M059J (cell line): Measurements from ENCODE around the gene STARD3. TPM values are rescaled to one million over a fixed set of nuclear protein-coding genes. Genes with fewer than 3 reads are reported as not detected.

Experiments
- DNase-seq: peaks from one replicate; pipeline ENCODE4 v3.0.0-alpha.2; 2012; ENCODE audit warnings: low read depth
- total RNA-seq: library from RNA; depleted of rRNA; stranded (reverse); fragments of >200 nt; shearing (Covaris generic); gene quantifications from 2 replicates; pipeline ENCODE4 v1.2.3, GENCODE V29; 2014

STARD3 gene
- total RNA-seq, 1 experiment from 2014 or later: 33.1 TPM

DNA sequence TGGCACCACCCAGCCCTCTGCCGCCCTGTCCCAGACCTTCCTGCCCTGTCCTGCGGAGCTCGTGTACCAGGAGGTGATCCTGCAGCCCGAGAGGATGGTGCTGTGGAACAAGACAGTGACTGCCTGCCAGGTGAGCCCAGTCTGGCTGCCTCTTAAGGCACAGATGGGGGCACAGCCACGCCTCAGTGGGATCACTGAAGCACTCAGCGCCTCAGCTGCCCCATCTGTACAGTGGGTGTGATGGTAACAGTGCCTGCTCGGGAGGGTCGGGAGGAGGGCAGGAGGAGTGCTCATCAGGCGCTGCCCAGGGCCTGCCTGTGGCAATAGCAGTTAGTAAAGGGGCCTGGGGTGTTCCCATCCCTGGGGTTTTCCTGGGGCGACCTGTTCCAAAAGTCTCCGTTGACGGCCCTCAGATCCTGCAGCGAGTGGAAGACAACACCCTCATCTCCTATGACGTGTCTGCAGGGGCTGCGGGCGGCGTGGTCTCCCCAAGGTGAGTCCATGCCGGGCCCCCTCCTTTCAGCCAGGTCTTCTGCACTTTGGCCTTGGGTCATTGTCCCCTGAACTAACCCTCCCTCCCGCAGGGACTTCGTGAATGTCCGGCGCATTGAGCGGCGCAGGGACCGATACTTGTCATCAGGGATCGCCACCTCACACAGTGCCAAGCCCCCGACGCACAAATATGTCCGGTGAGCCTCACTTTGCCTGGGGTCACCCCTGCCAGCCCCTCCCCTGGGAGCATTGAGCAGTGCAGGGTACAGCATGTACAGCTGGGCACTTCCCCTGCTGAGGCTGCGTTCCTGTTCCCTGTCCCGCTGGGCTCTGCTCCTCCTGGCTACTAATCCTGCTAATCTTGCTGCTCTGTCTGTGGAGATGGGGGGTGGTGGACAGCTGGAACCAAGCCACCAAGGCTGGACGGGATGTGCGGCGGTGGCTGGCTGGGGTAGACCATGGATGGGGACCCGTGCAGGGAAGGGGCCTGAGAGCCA lies 23.7 kb downstream of the STARD3 start:
- no peak for DNase-seq

DNA sequence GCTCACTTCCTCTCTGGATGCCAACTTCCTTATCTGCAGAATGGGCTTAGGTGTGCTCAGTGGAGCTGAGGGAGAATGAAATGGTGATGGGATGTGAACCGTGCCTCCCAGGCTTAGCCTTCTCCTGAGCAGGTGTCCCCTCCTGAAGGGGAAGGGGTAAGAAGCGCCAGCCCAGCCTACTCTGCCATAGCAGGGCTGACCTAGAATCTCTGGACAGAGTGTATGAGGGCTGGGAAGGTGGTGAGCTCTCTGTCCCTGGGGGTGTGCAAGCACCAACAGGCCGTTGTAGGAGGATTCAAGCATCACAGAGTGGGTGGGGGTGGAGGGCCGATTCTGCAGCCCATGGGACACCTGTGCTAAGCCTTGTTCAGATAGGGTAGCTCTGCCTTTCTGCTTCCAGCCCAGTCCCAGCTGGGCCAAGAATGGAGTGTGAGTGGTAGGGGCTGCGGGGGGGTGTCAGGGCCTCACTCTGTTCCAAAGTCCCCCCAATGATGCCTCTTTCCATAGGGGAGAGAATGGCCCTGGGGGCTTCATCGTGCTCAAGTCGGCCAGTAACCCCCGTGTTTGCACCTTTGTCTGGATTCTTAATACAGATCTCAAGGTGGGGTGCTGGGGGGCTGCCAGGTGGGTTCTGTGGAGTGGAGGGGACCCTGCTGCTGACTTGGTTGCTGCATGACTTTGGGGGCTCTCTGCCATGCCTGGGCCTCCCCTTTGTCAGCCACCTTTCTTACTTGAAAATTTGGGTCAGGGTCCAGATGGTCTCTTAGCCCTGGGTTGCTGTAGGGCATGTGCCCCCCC lies 25.0 kb downstream of the STARD3 start:
- no peak for DNase-seq

DNA sequence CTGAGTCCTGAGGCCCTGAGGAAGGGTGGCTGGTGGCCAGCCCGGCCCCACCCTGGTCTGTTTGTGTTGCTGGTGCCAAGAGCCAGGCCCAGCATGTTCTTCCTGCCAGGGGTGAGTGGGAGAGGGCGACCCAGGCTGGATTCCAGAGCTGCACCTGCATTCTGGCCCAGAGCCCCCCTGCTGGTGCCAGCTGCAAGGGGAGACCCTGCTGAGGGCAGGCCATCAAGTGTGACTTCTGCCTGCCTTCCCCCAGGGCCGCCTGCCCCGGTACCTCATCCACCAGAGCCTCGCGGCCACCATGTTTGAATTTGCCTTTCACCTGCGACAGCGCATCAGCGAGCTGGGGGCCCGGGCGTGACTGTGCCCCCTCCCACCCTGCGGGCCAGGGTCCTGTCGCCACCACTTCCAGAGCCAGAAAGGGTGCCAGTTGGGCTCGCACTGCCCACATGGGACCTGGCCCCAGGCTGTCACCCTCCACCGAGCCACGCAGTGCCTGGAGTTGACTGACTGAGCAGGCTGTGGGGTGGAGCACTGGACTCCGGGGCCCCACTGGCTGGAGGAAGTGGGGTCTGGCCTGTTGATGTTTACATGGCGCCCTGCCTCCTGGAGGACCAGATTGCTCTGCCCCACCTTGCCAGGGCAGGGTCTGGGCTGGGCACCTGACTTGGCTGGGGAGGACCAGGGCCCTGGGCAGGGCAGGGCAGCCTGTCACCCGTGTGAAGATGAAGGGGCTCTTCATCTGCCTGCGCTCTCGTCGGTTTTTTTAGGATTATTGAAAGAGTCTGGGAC lies 25.8 kb downstream of the STARD3 start:
- DNase-seq: no peak

DNA sequence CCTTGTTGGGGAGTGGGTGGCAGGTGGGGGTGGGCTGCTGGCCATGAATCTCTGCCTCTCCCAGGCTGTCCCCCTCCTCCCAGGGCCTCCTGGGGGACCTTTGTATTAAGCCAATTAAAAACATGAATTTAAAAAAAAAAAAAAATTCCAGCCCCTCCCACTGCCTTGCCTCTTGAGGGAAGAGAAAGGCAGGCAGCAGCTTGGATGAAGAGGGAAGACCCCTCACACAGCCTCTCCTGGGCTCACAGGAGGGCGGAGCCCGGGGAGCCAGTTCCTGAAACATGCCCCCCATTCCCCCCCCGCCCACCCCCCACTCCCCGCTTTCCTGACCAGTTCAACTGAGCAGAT lies 26.4 kb downstream of the STARD3 start:
- DNase-seq: no peak

DNA sequence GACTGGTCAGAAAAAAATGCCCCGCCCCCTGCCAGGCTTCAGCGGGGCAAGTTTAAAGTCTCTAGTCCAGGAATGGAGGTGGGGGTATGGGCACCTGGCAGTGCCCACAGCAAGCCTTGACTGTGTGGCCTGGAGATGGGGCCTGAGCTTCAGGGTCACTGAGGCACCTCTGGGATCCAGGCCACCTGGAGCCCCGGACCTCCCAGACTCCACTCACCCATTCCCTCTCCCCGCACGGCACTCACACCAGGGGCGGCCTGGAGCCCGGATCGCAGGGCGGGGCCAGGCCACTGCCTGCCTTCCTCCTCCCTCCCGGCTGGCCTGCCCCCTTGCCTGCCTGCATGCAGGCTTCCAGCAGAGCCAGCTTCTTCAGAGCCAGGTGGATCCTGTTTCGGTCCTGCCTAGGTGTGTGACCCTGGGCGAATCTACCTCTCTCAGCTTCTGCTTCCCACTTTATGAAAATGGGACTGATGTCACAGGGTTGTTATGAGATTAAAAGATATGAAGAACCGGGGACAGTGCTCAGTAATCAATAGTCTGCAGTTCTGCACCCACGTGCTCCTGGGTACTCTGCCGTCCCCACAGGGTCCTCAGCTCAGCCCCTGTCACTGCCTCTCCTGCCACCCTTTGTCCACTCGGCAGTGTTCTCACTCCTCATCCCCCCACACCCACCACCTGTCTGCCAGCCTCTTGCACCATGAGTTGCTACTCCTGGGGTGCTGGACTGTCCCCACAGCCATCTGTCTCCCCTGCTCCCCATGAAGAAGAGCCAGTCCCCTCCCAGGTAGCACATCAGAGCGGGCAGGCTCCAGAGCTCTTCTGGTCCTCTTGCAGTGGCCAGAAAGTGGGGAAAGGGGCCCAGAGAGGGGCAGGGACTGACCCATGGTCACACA lies 27.0 kb downstream of the STARD3 start:
- no peak for DNase-seq

DNA sequence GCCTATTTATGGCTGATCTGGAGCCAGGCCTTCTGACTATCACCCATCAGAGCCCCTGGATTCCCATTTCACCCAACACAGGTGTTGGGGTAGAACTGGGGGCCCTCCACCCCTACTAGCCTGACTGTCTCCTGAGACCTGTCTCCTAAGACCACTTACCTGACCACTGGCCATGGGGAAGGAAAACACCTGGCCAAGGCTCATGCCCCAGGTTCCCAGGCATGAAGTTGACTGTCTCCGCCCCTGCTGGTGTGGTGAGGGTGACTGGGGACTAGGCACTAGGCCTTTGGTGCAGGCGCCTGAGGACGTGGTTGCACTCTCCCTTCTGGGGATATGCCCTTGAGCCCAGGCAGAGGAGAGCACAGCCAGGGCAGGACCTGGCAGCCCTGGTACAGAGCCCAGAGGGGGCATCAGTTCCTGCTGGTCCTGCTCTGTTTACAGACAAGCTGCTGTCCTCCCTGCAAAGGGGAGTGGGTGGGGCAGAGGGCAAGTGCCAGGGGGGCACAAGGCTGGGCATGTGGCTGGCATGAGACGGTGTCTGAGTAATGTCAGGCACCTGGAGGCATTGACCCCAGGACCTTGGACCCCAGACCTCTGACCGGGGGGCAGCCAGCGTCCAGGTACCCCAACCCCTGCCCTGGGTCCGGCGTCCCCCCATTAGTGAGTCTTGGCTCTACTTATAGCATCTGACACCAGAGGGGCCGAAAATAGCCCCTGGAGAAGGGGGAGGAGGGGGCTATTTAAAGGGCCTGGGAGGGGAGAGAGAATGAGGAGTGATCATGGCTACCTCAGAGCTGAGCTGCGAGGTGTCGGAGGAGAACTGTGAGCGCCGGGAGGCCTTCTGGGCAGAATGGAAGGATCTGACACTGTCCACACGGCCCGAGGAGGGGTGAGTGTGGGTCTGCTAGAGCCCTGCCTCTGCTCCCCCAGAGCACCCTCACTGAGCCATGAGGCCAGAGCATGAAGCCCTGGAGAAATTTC lies 27.9 kb downstream of the STARD3 start, which contains the start of gene TCAP:
TSS of gene TCAP (plus strand) at position 769 of the 981 bp plus-strand sequence. CDS start at position 780, 11 bp downstream.
- no peak for DNase-seq

DNA sequence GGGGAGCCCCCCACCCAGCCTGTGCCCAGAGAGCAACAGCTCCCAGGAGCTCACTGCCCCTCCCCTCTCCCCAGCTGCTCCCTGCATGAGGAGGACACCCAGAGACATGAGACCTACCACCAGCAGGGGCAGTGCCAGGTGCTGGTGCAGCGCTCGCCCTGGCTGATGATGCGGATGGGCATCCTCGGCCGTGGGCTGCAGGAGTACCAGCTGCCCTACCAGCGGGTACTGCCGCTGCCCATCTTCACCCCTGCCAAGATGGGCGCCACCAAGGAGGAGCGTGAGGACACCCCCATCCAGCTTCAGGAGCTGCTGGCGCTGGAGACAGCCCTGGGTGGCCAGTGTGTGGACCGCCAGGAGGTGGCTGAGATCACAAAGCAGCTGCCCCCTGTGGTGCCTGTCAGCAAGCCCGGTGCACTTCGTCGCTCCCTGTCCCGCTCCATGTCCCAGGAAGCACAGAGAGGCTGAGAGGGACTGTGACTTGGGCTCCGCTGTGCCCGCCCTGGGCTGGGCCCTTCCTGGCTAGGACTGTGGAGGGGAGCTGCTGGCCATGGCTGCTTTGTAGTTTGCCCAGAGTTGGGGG lies 28.8 kb downstream of the STARD3 start:
- peak; percentile 40 for DNase-seq

DNA sequence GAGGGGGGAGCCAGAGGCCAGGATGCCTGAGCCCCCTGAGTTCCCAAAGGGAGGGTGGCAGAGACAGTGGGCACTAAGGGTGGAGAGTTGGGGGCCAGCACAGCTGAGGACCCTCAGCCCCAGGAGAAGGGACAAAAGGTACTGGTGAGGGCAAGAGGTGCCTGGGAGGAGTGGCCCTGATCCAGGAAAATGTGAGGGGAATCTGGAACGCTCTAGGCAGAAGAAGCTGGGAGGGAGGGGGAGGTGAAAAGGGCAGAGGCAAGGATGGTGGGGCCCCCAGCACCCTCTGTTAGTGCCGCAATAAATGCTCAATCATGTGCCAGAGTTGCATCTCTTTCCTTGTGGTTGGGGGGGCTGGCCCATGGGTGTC lies 29.3 kb downstream of the STARD3 start:
- no peak for DNase-seq

DNA sequence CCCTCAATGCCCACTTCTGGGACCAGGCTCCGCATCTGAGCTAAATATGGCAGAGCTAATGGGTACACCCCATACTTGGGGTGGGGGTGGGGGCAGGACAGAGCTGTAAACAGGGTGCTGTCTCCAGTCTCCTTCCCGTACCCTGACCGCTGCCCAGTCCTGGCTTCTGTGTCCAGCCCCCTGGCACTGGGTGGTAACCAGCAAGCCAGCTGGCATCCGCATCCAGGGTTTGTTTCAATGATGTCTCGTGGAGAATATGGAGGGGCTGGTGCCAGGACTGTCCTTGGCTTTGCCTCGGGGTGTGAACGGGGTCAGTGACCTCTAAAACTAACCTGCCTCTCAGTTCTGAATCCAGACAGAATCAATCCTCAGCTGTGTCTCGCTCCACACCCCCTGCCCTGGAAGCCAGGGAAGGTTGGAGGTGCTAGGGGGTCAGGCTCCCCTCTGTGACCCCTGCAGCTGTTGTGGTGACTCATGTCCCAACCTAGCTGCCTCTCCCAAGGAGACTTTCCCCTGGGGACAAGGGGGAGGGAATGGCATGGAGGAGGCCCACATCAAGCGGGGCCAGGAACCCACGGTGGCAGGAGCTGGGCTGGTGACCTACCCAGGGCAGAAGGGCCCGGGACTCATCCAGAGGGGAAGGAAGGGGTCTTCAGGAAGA lies 29.8 kb downstream of the STARD3 start:
- peak; percentile 42 for DNase-seq

DNA sequence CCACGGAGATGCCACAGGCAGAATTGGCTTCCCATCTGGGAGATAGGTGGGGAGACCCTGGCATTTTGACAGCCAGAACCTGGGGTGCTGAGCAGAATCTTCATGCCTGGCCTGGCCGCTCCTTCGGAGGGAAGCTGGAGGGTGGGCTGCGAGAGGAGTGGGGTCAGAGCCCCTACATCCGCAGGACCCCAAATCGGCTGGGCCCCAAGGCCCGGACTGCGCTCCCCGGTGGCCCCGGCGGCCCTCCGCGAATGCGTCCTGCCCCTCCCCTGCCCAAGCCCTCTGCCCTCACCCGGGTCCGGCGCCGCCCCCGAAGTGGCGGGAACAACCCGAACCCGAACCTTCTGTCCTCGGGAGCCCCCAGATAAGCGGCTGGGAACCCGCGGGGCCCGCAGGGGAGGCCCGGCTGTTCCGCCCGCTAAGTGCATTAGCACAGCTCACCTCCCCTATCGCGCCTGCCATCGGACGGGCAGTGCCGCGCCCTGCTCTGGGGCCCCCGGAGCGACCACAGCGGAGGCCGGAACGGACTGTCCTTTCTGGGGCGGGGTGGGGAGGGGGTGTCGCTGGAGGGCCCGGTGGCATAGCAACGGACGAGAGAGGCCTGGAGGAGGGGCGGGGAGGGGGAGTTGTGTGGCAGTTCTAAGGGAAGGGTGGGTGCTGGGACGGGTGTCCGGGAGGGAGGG lies 30.5 kb downstream of the STARD3 start:
- DNase-seq: no peak

DNA sequence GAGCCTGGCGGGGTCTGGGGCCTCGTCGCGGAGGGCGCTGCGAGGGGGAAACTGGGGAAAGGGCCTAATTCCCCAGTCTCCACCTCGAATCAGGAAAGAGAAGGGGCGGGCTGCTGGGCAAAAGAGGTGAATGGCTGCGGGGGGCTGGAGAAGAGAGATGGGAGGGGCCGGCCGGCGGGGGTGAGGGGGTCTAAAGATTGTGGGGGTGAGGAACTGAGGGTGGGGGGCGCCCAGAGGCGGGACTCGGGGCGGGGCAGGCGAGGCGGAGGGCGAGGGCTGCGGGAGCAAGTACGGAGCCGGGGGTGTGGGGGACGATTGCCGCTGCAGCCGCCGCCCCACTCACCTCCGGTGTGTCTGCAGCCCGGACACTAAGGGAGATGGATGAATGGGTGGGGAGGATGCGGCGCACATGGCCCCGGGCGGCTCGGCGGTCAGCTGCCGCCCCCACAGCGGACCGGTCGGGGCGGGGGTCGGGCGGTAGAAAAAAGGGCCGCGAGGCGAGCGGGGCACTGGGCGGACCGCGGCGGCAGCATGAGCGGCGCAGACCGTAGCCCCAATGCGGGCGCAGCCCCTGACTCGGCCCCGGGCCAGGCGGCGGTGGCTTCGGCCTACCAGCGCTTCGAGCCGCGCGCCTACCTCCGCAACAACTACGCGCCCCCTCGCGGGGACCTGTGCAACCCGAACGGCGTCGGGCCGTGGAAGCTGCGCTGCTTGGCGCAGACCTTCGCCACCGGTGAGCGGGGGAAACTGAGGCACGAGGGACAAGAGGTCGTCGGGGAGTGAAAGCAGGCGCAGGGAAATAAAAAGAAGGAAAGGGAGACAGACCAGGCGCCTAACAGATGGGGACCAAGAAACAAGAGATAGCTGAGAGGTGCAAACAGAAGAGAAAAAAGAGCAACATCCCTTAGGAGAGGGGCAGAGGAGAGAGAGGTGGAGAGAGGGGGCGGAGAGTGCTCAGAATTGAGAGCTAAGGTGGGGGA lies 31.3 kb downstream of the STARD3 start, which contains the start of gene PNMT:
TSS of gene PNMT (plus strand) at position 509 of the 980 bp plus-strand sequence. CDS start at position 532, 23 bp downstream.
- peak; percentile 44 for DNase-seq

DNA sequence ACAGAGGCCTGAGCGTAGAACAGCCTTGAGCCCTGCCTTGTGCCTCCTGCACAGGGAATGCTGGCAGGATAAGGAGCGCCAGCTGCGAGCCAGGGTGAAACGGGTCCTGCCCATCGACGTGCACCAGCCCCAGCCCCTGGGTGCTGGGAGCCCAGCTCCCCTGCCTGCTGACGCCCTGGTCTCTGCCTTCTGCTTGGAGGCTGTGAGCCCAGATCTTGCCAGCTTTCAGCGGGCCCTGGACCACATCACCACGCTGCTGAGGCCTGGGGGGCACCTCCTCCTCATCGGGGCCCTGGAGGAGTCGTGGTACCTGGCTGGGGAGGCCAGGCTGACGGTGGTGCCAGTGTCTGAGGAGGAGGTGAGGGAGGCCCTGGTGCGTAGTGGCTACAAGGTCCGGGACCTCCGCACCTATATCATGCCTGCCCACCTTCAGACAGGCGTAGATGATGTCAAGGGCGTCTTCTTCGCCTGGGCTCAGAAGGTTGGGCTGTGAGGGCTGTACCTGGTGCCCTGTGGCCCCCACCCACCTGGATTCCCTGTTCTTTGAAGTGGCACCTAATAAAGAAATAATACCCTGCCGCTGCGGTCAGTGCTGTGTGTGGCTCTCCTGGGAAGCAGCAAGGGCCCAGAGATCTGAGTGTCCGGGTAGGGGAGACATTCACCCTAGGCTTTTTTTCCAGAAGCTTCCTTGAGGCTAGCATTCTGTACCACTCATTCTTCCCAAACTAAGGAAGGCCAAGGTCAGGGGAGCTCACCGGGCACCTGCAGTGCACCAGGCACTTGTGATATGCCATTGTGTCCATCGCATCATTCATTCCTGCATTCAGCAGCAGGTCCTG lies 33.2 kb downstream of the STARD3 start:
- no peak for DNase-seq

DNA sequence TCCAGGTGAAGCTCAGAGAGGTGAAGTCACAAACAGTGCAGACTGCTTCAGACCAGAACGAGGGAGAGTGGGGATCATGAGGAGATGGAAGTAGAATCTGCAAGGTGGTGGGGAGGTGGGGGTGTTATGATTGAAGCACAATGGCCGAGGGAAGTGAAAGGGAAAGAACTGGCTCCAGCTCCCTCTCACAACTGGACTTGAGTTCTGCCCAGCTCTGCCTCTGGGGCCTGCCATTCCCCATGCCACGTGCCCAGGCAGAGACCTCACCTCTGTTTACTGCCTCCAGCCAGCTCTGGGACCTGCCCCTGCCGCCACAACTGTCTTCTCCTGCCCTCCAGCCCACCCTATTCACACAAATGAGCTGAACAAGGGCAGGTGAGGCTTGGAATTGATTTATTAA lies 33.8 kb downstream of the STARD3 start:
- no peak for DNase-seq

DNA sequence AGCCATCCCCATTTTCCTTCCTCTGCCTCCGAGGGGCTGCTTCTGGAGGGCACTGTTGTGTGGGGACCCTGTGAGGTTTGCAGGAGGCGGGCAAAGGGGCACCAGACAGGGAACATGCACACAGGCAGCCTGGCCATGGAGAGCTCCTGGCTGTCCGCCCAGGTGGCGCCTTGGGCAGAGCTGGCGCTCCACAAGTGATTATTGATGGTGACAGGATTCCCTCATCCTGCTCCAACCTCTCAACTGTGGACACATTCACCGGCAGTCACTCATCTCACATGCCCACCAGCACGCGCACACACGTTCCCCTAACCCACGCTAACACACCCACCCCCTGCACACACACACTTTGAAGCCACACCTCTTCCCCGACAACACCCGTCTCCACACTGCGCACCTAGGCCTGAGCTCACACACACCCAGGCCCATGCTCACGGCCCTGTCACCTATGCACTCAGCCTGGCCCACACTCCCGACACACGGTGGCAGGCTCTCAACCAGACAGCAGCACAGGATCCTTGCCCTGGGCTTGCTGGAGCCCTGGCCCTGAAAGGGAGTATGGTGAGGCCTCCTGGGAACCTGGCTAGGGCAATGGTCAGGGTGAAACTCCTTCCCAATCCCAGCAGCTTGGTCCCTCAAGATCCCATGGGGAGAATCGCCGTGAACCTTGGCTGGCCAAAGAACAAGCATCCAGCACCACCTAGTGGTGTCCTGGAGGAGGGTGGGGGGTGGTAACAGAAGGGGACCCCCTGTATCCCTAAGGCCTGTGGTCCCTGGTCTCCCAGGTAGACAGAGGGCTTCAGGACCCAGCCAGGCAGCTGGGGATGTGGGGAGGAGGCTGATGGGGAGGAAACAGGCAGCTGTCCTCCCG lies 34.9 kb downstream of the STARD3 start:
- DNase-seq: peak; percentile 42
